Activated gamma-delta T cell treated with anti-CD3 and anti-CD28 coated beads, Interleukin-2, amount 50 U/mL, for 16 hours (primary cell): ENCODE results near the gene SSNA1.

Experiments
- DNase-seq: peaks from one replicate; pipeline ENCODE4 v3.0.0-alpha.2; 2020; ENCODE audit warnings: low read depth

Gene SSNA1, protein sequence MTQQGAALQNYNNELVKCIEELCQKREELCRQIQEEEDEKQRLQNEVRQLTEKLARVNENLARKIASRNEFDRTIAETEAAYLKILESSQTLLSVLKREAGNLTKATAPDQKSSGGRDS

DNA sequence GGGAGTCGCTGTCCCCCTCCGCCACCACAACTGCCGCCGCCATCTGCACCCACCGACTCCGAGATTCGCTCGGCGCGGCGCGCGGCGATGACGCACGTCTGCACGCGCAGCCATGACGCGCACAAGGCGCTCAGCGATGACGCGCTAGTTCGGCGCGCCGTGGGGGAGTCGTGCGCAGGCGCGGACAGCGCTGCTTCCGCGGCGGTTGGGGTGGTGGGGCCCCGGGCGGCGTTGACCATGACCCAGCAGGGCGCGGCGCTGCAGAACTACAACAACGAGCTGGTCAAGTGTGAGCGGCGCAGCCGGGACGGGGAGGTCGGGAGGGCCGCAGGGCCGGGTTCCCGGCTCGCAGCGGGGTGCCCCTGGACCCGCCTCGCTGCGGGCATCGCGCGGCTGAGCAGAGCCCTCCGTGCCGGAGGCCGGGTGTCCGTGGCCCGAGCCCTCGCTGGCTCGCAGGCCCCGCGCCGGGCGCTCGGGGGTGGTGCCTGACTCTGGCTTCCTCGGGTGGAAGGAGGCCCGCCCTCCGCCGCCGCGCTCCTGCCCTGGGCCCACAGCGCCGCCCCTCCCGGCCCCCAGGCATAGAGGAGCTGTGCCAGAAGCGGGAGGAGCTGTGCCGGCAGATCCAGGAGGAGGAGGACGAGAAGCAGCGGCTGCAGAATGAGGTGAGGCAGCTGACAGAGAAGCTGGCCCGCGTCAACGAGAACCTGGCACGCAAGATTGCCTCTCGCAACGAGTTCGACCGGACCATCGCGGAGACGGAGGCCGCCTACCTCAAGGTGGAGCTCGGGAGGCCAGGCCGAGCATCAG lies at the start of gene SSNA1, which contains the start of gene ANAPC2:
Gene SSNA1, plus strand, starts transcription at position 187 of the 807 bp plus-strand sequence. Its CDS starts 51 bp downstream, at position 238.
Gene ANAPC2, minus strand, starts transcription at position 71 of the 807 bp plus-strand sequence. Its CDS starts 28 bp downstream, at position 43.
- DNase-seq, result peak; percentile 87

DNA sequence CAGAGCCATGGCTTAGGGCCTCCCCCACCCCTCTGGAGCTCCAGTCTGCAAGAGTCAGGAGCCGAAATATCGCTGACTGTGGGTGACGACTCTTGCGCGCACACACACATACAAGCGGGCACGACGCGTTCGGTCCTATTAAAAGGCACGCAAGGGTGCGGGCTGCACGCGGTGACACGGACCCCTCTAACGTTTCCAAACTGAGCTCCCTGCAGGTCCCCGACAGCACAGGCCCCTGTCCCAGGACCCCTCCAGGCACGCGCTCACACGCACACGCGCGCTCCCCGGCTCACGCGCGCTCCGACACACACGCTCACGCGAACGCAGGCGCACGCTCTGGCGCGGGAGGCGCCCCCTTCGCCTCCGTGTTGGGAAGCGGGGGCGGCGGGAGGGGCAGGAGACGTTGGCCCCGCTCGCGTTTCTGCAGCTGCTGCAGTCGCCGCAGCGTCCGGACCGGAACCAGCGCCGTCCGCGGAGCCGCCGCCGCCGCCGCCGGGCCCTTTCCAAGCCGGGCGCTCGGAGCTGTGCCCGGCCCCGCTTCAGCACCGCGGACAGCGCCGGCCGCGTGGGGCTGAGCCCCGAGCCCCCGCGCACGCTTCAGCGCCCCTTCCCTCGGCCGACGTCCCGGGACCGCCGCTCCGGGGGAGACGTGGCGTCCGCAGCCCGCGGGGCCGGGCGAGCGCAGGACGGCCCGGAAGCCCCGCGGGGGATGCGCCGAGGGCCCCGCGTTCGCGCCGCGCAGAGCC lies 49.6 kb upstream of the SSNA1 start, which contains the start of gene GRIN1:
Gene GRIN1, plus strand, starts transcription at position 433 of the 746 bp plus-strand sequence. CDS start 333 bp downstream, outside the sequence.
- DNase-seq, result no peak

DNA sequence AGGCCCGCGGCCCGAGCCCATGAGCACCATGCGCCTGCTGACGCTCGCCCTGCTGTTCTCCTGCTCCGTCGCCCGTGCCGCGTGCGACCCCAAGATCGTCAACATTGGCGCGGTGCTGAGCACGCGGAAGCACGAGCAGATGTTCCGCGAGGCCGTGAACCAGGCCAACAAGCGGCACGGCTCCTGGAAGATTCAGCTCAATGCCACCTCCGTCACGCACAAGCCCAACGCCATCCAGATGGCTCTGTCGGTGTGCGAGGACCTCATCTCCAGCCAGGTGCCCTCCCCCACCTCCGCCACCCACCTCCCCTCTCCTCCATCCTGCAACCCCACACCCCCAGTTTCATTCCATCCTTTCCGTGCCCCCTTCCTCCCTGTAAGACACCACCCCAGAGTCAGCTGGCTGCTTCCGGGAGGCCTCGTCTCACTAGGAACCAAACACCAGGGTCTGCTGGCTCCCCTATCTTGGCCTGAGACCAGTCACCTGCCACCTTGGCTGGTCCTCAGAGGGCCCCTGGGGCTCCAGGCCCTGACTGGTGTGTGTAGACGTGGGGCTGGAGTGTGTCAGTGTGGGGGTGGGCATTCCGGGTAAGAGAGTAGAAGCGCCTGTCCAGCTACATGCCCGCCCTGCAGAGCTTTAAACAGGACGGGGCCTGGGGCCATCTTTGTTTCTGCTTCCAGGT lies 48.9 kb upstream of the SSNA1 start:
- DNase-seq, result no peak

GRCh38 chr9:137140151-137141012 lies 48.1 kb upstream of the SSNA1 start:
- no peak for DNase-seq

GRCh38 chr9:137141050-137141810 lies 47.2 kb upstream of the SSNA1 start:
- no peak for DNase-seq

GRCh38 chr9:137141976-137142936 lies 46.2 kb upstream of the SSNA1 start:
- no peak for DNase-seq

GRCh38 chr9:137143459-137143858 lies 45.0 kb upstream of the SSNA1 start:
- DNase-seq, result no peak

- no peak for DNase-seq
Measured at GRCh38 chr9:137145731-137146526, 42.5 kb upstream of the SSNA1 start.

GRCh38 chr9:137146527-137146918 lies 42.0 kb upstream of the SSNA1 start:
- no peak for DNase-seq

DNA sequence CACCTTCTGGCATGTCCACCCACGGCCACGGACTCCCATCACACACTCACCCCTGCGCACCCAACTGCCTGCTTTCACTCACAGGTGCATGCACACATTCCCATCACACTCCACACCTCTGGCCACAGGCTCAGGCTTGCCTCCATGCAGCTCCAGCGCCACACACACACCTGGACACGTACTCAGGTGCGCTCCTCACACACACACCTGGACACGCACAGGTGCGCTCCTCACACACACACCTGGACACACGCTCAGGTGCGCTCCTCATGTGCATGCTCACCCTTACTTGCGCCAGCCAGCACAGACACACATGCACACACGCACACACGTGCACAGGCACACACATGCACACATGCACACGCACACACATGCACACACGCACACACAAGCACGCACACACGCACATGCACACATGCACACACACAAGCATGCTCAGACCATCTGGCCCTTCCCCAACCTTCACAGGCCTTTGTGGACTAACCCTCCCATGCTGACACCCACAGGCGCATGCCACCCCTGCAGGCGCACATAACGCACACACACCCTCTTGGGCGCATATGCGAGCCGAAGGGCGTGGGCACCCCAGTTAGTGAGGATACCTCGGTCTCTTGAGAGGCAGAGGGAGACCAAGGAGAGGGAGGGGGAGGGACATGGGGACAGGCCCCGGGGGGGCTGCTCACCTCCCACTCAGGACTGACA lies 41.2 kb upstream of the SSNA1 start:
- no peak for DNase-seq

- DNase-seq, result no peak
Measured at GRCh38 chr9:137147793-137148160, 40.7 kb upstream of the SSNA1 start.

DNA sequence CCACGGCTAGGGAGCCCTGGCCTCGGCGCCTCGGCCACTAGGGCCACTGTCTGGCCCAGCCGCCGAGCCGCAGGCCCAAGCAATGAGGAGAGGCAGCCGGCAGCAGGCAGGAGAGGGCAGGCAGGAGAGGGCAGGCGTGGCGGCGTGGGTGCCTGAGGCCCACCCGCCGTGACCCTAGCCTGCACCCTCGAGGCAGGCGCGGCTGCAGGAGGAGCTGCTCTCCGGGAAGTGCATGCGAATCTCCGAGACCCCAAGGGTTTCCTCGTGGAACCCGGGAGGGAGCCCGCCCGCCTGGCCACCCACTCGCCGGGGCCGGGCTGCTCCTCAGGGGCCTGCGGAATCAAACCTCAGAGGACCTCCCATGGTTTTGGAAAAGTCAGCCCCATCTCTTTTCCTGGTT lies 40.2 kb upstream of the SSNA1 start:
- no peak for DNase-seq

DNA sequence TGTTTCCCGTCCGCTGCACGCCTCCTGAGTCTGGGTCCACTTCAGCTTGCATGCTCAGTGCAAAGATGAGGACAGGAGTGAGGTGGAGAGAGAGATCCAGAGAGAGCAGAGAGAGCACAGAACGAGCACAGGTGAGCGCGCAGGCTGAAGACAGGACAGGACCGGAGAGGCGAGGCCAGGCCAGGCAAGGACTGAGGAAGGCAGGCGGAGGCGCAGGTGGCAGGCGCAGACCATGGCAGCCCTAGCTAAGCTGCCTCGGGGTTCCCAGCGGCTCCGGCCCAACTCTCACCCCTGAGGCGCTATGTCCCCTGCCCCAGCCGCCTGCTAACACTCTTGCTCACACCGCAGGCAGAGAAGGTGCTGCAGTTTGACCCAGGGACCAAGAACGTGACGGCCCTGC lies 39.8 kb upstream of the SSNA1 start:
- no peak for DNase-seq

GRCh38 chr9:137149363-137149762 lies 39.1 kb upstream of the SSNA1 start:
- no peak for DNase-seq

DNA sequence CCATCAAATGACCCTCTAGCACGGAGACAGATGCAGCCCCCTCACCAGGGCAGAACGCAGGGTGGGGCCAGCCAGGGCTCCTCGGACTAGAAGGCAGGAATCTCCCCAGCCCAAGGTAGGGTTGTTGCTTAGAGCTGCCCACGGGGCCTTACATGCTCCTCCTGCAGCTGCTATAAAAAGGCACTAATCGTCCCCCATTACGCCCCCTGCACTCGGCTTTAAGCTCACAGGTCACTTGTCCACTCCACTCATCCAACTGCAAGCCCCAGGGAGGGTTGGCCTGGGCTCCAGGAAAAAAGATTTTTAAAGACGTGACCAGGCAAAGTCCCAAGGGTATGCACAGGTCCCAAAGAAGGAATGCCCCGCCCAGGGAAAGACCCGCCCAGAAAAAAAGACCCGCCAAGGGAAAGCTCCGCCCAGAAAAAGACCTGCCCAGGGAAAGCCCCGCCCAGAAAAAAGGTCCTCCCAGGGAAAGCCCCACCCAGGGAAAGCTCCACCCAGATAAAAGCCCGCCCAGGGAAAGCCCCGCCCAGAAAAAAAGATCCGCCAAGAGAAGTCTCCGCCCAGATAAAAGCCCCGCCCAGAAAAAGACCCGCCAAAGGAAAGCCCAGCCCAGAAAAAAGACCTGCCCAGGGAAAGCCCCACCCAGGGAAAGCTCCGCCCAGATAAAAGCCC lies 38.4 kb upstream of the SSNA1 start:
- no peak for DNase-seq

- DNase-seq, result no peak
Measured at GRCh38 chr9:137150617-137151457, 37.6 kb upstream of the SSNA1 start.
